H1 (cell line): ENCODE measurements around the gene THAP12. TPM values are rescaled to one million over a fixed set of nuclear protein-coding genes. Genes with fewer than 3 reads are reported as not detected.

Experiments used
- CTCF ChIA-PET: fragments of 300-600 bp; sonication (Branson Sonifier 250); formaldehyde crosslinking; loops from one replicate; lab custom pipeline; 2021; ENCODE audit not compliant: partially characterized antibody; lab: Charles Lee
- POLR2A ChIA-PET: fragments of 300-600 bp; sonication (Branson Sonifier 250); formaldehyde crosslinking; loops from one replicate; lab custom pipeline; 2021; ENCODE audit warnings: inconsistent platforms; ENCODE audit not compliant: partially characterized antibody; lab: Charles Lee
- DNase-seq, 2 experiments: peaks; one replicate each; pipeline versions ENCODE4 v3.0.0 to v3.0.0-alpha.2; 2010 to 2022; ENCODE audit warnings: low spot score in 2 of 2, low read depth in 1 of 2, mixed read lengths in 1 of 2
- FAIRE-seq: peaks from 2 replicates; lab custom pipeline; 2011; peaks lifted over from hg19 to GRCh38; lab: Jason Lieb, UNC
- H2AFZ ChIP-seq: 2 replicates; pipeline ENCODE4 v1.8.1; 2012; ENCODE audit warnings: low read length, inconsistent platforms
- H2AK5ac ChIP-seq: 2 replicates; pipeline ENCODE4 v1.6.1; 2013; ENCODE audit warnings: low read depth, low read length
- H2BK120ac ChIP-seq: replicated peaks from 2 replicates; pipeline ENCODE3; 2013; ENCODE audit warnings: low read depth, low read length, inconsistent platforms
- H2BK12ac ChIP-seq: 2 replicates; pipeline ENCODE4 v1.6.1; 2013; ENCODE audit warnings: low read depth, low read length
- H2BK15ac ChIP-seq: 2 replicates; pipeline ENCODE4 v1.6.1; 2013; ENCODE audit warnings: low read length
- H2BK20ac ChIP-seq: 2 replicates; pipeline ENCODE4 v1.6.1; 2013; ENCODE audit warnings: low read length
- H2BK5ac ChIP-seq: 2 replicates; pipeline ENCODE4 v1.6.1; 2013; ENCODE audit warnings: low read depth, low read length
- H3K14ac ChIP-seq: 2 replicates; pipeline ENCODE4 v1.6.1; 2013; ENCODE audit warnings: inconsistent platforms; ENCODE audit not compliant: insufficient read length
- H3K18ac ChIP-seq: 2 replicates; pipeline ENCODE4 v1.6.1; 2013; ENCODE audit warnings: low read length; ENCODE audit errors: extremely low read depth
- H3K23ac ChIP-seq: 2 replicates; pipeline ENCODE4 v1.6.1; 2013; ENCODE audit warnings: inconsistent platforms; ENCODE audit not compliant: insufficient read length
- H3K23me2 ChIP-seq: 2 replicates; pipeline ENCODE4 v1.6.1; 2013; ENCODE audit warnings: low read depth, low read length
- H3K27ac ChIP-seq: 2 replicates; pipeline ENCODE4 v1.6.1; 2011; ENCODE audit warnings: low read depth, low read length, inconsistent platforms
- H3K27me3 ChIP-seq, 4 experiments: replicated peaks in 1 of 4; 1 replicate in 1 of 4; 2 replicates in 3 of 4; pipeline versions ENCODE4 v1.6.1 to v1.8.1; 2011 to 2013; ENCODE audit warnings: low read length in 3 of 4, mild to moderate bottlenecking in 3 of 4, inconsistent platforms in 2 of 4, mixed read lengths in 2 of 4, moderate library complexity in 1 of 4; ENCODE audit not compliant: control insufficient read depth in 3 of 4, insufficient read depth in 3 of 4; ENCODE audit errors: extremely low read depth in 1 of 4
- H3K36me3 ChIP-seq, 4 experiments: 2 replicates each; pipeline versions ENCODE4 v1.6.1 to v1.8.1; 2011 to 2013; ENCODE audit warnings: mild to moderate bottlenecking in 4 of 4, low read length in 3 of 4, moderate library complexity in 2 of 4, control low read depth in 1 of 4, inconsistent platforms in 1 of 4; ENCODE audit not compliant: insufficient read depth in 4 of 4, control insufficient read depth in 2 of 4
- H3K4ac ChIP-seq: replicated peaks from 2 replicates; pipeline ENCODE3; 2013; ENCODE audit warnings: low read length, low read depth, mixed read lengths, inconsistent platforms; ENCODE audit not compliant: insufficient read length
- H3K4me1 ChIP-seq, 4 experiments: replicated peaks in 1 of 4; 1 replicate in 1 of 4; 2 replicates in 3 of 4; pipeline versions ENCODE4 v1.6.1 to v1.8.1; 2011 to 2013; ENCODE audit warnings: low read length in 3 of 4, inconsistent platforms in 2 of 4, mixed read lengths in 1 of 4; ENCODE audit not compliant: insufficient read depth in 4 of 4, control insufficient read depth in 3 of 4
- H3K4me2 ChIP-seq, 2 experiments: 2 replicates each; pipeline versions ENCODE4 v1.6.1 to v1.8.1; 2011 to 2013; ENCODE audit warnings: low read depth in 2 of 2, low read length in 2 of 2, control low read depth in 1 of 2, inconsistent platforms in 1 of 2, mild to moderate bottlenecking in 1 of 2; ENCODE audit not compliant: insufficient read depth in 1 of 2
- H3K4me3 ChIP-seq, 4 experiments: fragments of 200-600, 300-600 bp in 1 of 4; sonication (generic), shearing (Covaris generic), sonication (Bioruptor Twin) in 1 of 4; 2 replicates each; pipeline versions ENCODE4 v1.5.1 to v1.8.1; 2011 to 2016; ENCODE audit warnings: low read length in 4 of 4, low read depth in 3 of 4, control low read depth in 2 of 4, inconsistent platforms in 2 of 4, mild to moderate bottlenecking in 2 of 4, mixed read lengths in 1 of 4, moderate library complexity in 1 of 4; ENCODE audit not compliant: insufficient read depth in 2 of 4; ENCODE audit errors: extremely low read depth in 1 of 4
- H3K56ac ChIP-seq: replicated peaks from 2 replicates; pipeline ENCODE3; 2013; ENCODE audit warnings: low read depth, mild to moderate bottlenecking, mixed read lengths, low read length, inconsistent platforms; ENCODE audit not compliant: insufficient read length
- H3K79me1 ChIP-seq: 2 replicates; pipeline ENCODE4 v1.6.1; 2013; ENCODE audit warnings: low read depth, low read length, control low read depth
- H3K79me2 ChIP-seq, 2 experiments: 2 replicates each; pipeline versions ENCODE4 v1.6.1 to v1.8.1; 2012 to 2013; ENCODE audit warnings: low read length in 2 of 2, mild to moderate bottlenecking in 2 of 2, inconsistent platforms in 1 of 2; ENCODE audit not compliant: insufficient read depth in 2 of 2, control insufficient read depth in 1 of 2
- H3K9ac ChIP-seq, 4 experiments: replicated peaks in 1 of 4; 1 replicate in 1 of 4; 2 replicates in 3 of 4; pipeline versions ENCODE4 v1.6.1 to v1.8.1; 2011 to 2013; ENCODE audit warnings: low read depth in 3 of 4, low read length in 3 of 4, control low read depth in 2 of 4, mild to moderate bottlenecking in 2 of 4, moderate library complexity in 2 of 4, inconsistent platforms in 1 of 4; ENCODE audit errors: extremely low read depth in 1 of 4
- H3K9me3 ChIP-seq, 2 experiments: 2 replicates each; pipeline versions ENCODE4 v1.6.1 to v1.8.1; 2012 to 2013; ENCODE audit warnings: mild to moderate bottlenecking in 2 of 2, moderate library complexity in 2 of 2, control low read depth in 1 of 2, inconsistent platforms in 1 of 2, low read depth in 1 of 2, low read length in 1 of 2, mixed read lengths in 1 of 2; ENCODE audit not compliant: insufficient read depth in 2 of 2
- H4K20me1 ChIP-seq, 2 experiments: replicated peaks in 1 of 2; 2 replicates each; pipeline versions ENCODE3 to v1.8.1; 2011 to 2013; ENCODE audit warnings: inconsistent platforms in 2 of 2, low read length in 2 of 2, mild to moderate bottlenecking in 1 of 2; ENCODE audit not compliant: insufficient read depth in 2 of 2, control insufficient read depth in 1 of 2
- H4K5ac ChIP-seq: 2 replicates; pipeline ENCODE4 v1.6.1; 2013; ENCODE audit warnings: low read length, low read depth, mixed read lengths, inconsistent platforms; ENCODE audit not compliant: insufficient read length
- H4K8ac ChIP-seq: 2 replicates; pipeline ENCODE4 v1.8.0; 2013; ENCODE audit warnings: mild to moderate bottlenecking, moderate library complexity, low read length, inconsistent platforms; ENCODE audit not compliant: insufficient read depth; ENCODE audit errors: extremely low read depth
- H4K91ac ChIP-seq: replicated peaks from 2 replicates; pipeline ENCODE3; 2013; ENCODE audit warnings: low read length, mixed read lengths, inconsistent platforms; ENCODE audit not compliant: insufficient read length
- POLR2AphosphoS5 ChIP-seq: IDR thresholded peaks from 2 replicates; pipeline ENCODE4 v1.6.1; 2011; ENCODE audit warnings: low read depth, low read length
- SIX5 ChIP-seq: IDR thresholded peaks from 2 replicates; pipeline ENCODE4 v1.6.1; 2011; ENCODE audit warnings: mild to moderate bottlenecking, low read depth, low read length
- polyA plus RNA-seq, 7 experiments: library from polyadenylated mRNA; depleted of rRNA in 3 of 7; stranded (reverse) in 5 of 7; unstranded in 2 of 7; fragments of >200 nt in 5 of 7; fragments of 200-250 nt in 2 of 7; gene quantifications; 1 replicate in 5 of 7; 2 replicates in 1 of 7; 4 replicates in 1 of 7; pipeline versions ENCODE4 v1.2.1 to v1.2.3, GENCODE V29; 2011 to 2013; ENCODE audit warnings: missing spikeins in 2 of 7, mixed read lengths in 2 of 7
- total RNA-seq: library from RNA; stranded (reverse); fragmentation: NEBNext Ultra II Directional; extraction: Animal tissue kit (Norgen Biotek cat#: 25700); gene quantifications from 2 replicates; pipeline ENCODE4 v1.2.1, GENCODE V29; 2021
- TF ChIP-seq, protein P1 (sequence below): IDR thresholded peaks from 2 replicates; pipeline ENCODE4 v1.6.1; 2011; ENCODE audit warnings: low read length, improper control_type of control experiment
- TF ChIP-seq, protein P2 (sequence below), 3 experiments: IDR thresholded peaks; 1 replicate in 2 of 3; 2 replicates in 1 of 3; pipeline versions ENCODE4 v1.5.1 to v1.6.1; 2011; ENCODE audit warnings: low read length in 3 of 3, mild to moderate bottlenecking in 3 of 3, inconsistent platforms in 2 of 3, low read depth in 1 of 3, moderate library complexity in 1 of 3; ENCODE audit not compliant: insufficient read depth in 1 of 3; ENCODE audit errors: control extremely low read depth in 1 of 3

The THAP12 gene
- total and polyA plus RNA-seq, 2 of the 8 experiments (the other 6 are each of a cell fraction or from before 2014, with no cell fraction given), result 12.0 to 39.9 TPM

DNA sequence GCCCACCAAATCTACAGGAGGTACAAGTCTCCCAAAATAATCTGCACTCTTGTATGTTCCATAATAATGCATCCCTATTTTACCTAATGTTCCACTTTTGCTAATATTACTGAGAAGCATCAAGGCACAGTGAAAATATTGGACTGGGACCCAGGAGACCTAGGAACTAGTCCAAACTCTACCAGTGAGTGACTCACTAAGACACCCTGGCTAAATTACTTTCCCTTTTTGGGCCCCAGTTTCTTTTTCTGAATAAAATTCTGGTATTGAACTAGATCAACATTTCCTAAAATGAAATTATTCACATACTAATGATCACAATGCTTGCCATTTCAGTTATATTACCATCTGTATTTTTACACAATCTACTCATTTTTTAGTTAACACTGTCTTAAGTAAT is 19.6 kb downstream of the THAP12 start:
- H2BK20ac ChIP-seq, result no peak overlapping the region
- H2BK12ac ChIP-seq, result no peak overlapping the region
- no peak overlapping the region for H4K91ac ChIP-seq
- ChIA-PET CTCF (interaction anchor here (0.8 to 2.0 kb wide), 4 partner anchors 11 to 522 kb away, joined by 3 to 4 read pairs (median 3); no protein-coding TSS in a partner anchor), POLR2A (interaction anchor here (1.6 kb wide), 1 partner anchor 19 kb away, joined by 3 read pairs; no protein-coding TSS in a partner anchor)
- H4K20me1 ChIP-seq, result no peaks in the 10 kb centered on the region
- no peak overlapping the region for H4K8ac ChIP-seq
- TF ChIP-seq, protein P1, sequence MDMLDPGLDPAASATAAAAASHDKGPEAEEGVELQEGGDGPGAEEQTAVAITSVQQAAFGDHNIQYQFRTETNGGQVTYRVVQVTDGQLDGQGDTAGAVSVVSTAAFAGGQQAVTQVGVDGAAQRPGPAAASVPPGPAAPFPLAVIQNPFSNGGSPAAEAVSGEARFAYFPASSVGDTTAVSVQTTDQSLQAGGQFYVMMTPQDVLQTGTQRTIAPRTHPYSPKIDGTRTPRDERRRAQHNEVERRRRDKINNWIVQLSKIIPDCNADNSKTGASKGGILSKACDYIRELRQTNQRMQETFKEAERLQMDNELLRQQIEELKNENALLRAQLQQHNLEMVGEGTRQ, result no peak
- TF ChIP-seq SIX5 (no peak), POLR2AphosphoS5 (no peak)
- TF ChIP-seq, protein P2, sequence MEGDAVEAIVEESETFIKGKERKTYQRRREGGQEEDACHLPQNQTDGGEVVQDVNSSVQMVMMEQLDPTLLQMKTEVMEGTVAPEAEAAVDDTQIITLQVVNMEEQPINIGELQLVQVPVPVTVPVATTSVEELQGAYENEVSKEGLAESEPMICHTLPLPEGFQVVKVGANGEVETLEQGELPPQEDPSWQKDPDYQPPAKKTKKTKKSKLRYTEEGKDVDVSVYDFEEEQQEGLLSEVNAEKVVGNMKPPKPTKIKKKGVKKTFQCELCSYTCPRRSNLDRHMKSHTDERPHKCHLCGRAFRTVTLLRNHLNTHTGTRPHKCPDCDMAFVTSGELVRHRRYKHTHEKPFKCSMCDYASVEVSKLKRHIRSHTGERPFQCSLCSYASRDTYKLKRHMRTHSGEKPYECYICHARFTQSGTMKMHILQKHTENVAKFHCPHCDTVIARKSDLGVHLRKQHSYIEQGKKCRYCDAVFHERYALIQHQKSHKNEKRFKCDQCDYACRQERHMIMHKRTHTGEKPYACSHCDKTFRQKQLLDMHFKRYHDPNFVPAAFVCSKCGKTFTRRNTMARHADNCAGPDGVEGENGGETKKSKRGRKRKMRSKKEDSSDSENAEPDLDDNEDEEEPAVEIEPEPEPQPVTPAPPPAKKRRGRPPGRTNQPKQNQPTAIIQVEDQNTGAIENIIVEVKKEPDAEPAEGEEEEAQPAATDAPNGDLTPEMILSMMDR (IDR thresholded peaks at IDR 0.05; ENCODE audit: control extremely low read depth in 1 of 3, insufficient read depth in 1 of 3, low read depth in 1 of 3, low read length in 3 of 3), result no peak
- no peak overlapping the region for H3K56ac ChIP-seq
- H4K5ac ChIP-seq, result no peak overlapping the region
- H3K18ac ChIP-seq, result no peak overlapping the region
- no peak overlapping the region for H2BK15ac ChIP-seq
- H3K9me3 ChIP-seq, result no peaks in the 10 kb centered on the region
- H3K27ac ChIP-seq, result no peak overlapping the region
- no peak overlapping the region for H3K9ac ChIP-seq
- H2AK5ac ChIP-seq, result no peak overlapping the region
- DNase-seq (no peak), FAIRE-seq (no peak)
- no peak overlapping the region for H3K4me2 ChIP-seq
- no peak overlapping the region for H2BK5ac ChIP-seq
- H3K27me3 ChIP-seq, result no peaks in the 10 kb centered on the region
- no peak overlapping the region for H3K4me3 ChIP-seq
- H3K79me1 ChIP-seq, result no peaks in the 10 kb centered on the region; the same call in 1 of the 2 replicates
- peaks cover 0 to 3% (median 0%) of the 10 kb centered on the region in 4 experiments; a peak in 1 of 8 replicates for H3K36me3 ChIP-seq
- H3K4ac ChIP-seq, result no peak overlapping the region
- peaks cover 0 to 14% of the 10 kb centered on the region in 2 experiments; a peak in 2 of 4 replicates for H3K79me2 ChIP-seq
- no peak overlapping the region for H3K23ac ChIP-seq
- no peaks in the 10 kb centered on the region for H3K23me2 ChIP-seq
- H2AFZ ChIP-seq, result no peak overlapping the region
- H3K14ac ChIP-seq, result no peak overlapping the region
- H3K4me1 ChIP-seq, result no peaks in the 10 kb centered on the region
- no peak overlapping the region for H2BK120ac ChIP-seq
